Parathyroid adenoma (tissue), 2 donors: Measurements from ENCODE around the gene MICOS13.

ENCODE experiments used
- H2AFZ ChIP-seq: fragments of 300-600 bp; sonication (generic); one replicate; pipeline ENCODE4 v1.7.0; 2017; ENCODE audit warnings: antibody characterized with exemption, mild to moderate bottlenecking
- H3K27ac ChIP-seq: fragments of 300-600 bp; sonication (generic); one replicate; pipeline ENCODE4 v1.7.0; 2017
- H3K27me3 ChIP-seq: fragments of 300-600 bp; sonication (generic); one replicate; pipeline ENCODE4 v1.7.0; 2017; ENCODE audit warnings: low read length; ENCODE audit not compliant: control insufficient read depth, insufficient read depth
- H3K36me3 ChIP-seq: fragments of 300-600 bp; sonication (generic); one replicate; pipeline ENCODE4 v1.7.0; 2017; ENCODE audit warnings: low read length; ENCODE audit not compliant: control insufficient read depth, insufficient read depth
- H3K4me1 ChIP-seq: fragments of 300-600 bp; sonication (generic); one replicate; pipeline ENCODE4 v1.7.0; 2017; ENCODE audit warnings: control low read depth
- H3K4me2 ChIP-seq: fragments of 300-600 bp; sonication (generic); one replicate; pipeline ENCODE4 v1.7.0; 2017; ENCODE audit warnings: low read length
- H3K4me3 ChIP-seq: fragments of 300-600 bp; sonication (generic); one replicate; pipeline ENCODE4 v1.7.0; 2017; ENCODE audit warnings: low read depth, low read length
- H3K79me2 ChIP-seq: fragments of 300-600 bp; sonication (generic); one replicate; pipeline ENCODE4 v1.7.0; 2017; ENCODE audit warnings: control low read depth
- H3K9ac ChIP-seq: fragments of 300-600 bp; sonication (generic); one replicate; pipeline ENCODE4 v1.7.0; 2017; ENCODE audit warnings: mild to moderate bottlenecking
- H3K9me3 ChIP-seq: fragments of 300-600 bp; sonication (generic); one replicate; pipeline ENCODE4 v1.7.0; 2017; ENCODE audit warnings: low read length; ENCODE audit not compliant: control insufficient read depth
- CTCF ChIP-seq: fragments of 300-600 bp; sonication (generic); IDR thresholded peaks from one replicate; pipeline ENCODE4 v1.7.0; 2017; ENCODE audit warnings: antibody characterized with exemption, mild to moderate bottlenecking
- donor health status: primary hyperparathyroidism.

Gene MICOS13

GRCh38 chr19:5671600-5671999 is 8.7 kb downstream of the MICOS13 start:
- Histone ChIP-seq H3K9me3 (no peaks in the 10 kb centered on the region), H3K9ac (no peak overlapping the region), H3K4me2 (no peak overlapping the region), H3K27me3 (no peaks in the 10 kb centered on the region), H3K79me2 (no peaks in the 10 kb centered on the region), H2AFZ (no peak overlapping the region), H3K36me3 (no peaks in the 10 kb centered on the region), H3K27ac (no peak overlapping the region), H3K4me3 (no peak overlapping the region), H3K4me1 (no peaks in the 10 kb centered on the region)
- no peak for TF ChIP-seq CTCF

GRCh38 chr19:5669212-5669611 is 11.1 kb downstream of the MICOS13 start:
- Histone ChIP-seq H3K4me1 (no peaks in the 10 kb centered on the region), H3K27me3 (no peaks in the 10 kb centered on the region), H3K9ac (no peak overlapping the region), H3K4me3 (no peak overlapping the region), H3K27ac (no peak overlapping the region), H3K79me2 (peaks cover 3% of the 10 kb centered on the region), H3K9me3 (no peaks in the 10 kb centered on the region), H3K4me2 (no peak overlapping the region), H2AFZ (no peak overlapping the region), H3K36me3 (no peaks in the 10 kb centered on the region)
- no peak for TF ChIP-seq CTCF

GRCh38 chr19:5667751-5668271 is 12.5 kb downstream of the MICOS13 start:
- no peaks in the 10 kb centered on the region for H3K4me1 ChIP-seq
- no peak overlapping the region for H3K4me2 ChIP-seq
- H2AFZ ChIP-seq = no peak overlapping the region
- no peak for TF ChIP-seq CTCF
- H3K79me2 ChIP-seq = peaks cover 3% of the 10 kb centered on the region
- H3K4me3 ChIP-seq = no peak overlapping the region
- H3K9me3 ChIP-seq = no peaks in the 10 kb centered on the region
- H3K27me3 ChIP-seq = no peaks in the 10 kb centered on the region
- H3K27ac ChIP-seq = no peak overlapping the region
- no peak overlapping the region for H3K9ac ChIP-seq
- H3K36me3 ChIP-seq = no peaks in the 10 kb centered on the region

GRCh38 chr19:5666921-5667610 is 13.2 kb downstream of the MICOS13 start:
- Histone ChIP-seq H3K9ac (no peak overlapping the region), H2AFZ (no peak overlapping the region), H3K4me1 (no peaks in the 10 kb centered on the region), H3K4me2 (no peak overlapping the region), H3K36me3 (no peaks in the 10 kb centered on the region), H3K9me3 (no peaks in the 10 kb centered on the region), H3K27me3 (no peaks in the 10 kb centered on the region), H3K4me3 (no peak overlapping the region), H3K79me2 (peaks cover 3% of the 10 kb centered on the region), H3K27ac (no peak overlapping the region)
- TF ChIP-seq CTCF = no peak
